Measurements from ENCODE around the gene TRAK2.

DNA sequence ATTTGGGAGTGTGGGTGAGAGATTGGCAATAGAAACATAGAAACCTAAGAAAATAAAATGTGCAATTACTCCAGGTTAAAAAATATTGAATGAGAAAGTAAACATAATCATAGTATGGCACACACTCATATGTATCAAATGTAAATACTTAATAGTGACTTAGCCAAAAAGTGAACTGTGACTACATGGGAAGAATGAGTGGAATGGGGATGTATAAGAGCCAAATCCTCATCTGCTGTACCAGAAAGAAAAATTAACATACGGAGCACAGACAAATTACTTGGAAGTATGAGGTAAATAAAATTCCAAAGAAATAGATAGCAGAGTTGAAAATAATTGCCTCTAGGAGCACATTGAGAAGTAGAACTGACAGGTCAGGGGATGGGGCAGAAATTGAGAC is 98.1 kb downstream of the TRAK2 start:
- no peak for TF ChIP-seq NEUROD1 (IDR thresholded peaks at IDR 0.05; ENCODE audit: borderline replicate concordance, low read depth, low read length, partially characterized antibody)
- TF ChIP-seq CEBPB (tag; IDR thresholded peaks at IDR 0.05): no peak
- no peak for TF ChIP-seq ZNF766 (CRISPR knock-in tag; conservative IDR thresholded peaks at IDR 0.05)
- no peak for TF ChIP-seq CHD4 (IDR thresholded peaks at IDR 0.05; ENCODE audit: insufficient read depth, insufficient replicate concordance, low read depth, low read length, poor library complexity, severe bottlenecking)
- no peak for TF ChIP-seq CHD2 (IDR thresholded peaks at IDR 0.05; ENCODE audit: low read depth, low read length)
- TF ChIP-seq GABPB1 (CRISPR knock-in tag; IDR thresholded peaks at IDR 0.05): no peak
- TF ChIP-seq, protein P1, sequence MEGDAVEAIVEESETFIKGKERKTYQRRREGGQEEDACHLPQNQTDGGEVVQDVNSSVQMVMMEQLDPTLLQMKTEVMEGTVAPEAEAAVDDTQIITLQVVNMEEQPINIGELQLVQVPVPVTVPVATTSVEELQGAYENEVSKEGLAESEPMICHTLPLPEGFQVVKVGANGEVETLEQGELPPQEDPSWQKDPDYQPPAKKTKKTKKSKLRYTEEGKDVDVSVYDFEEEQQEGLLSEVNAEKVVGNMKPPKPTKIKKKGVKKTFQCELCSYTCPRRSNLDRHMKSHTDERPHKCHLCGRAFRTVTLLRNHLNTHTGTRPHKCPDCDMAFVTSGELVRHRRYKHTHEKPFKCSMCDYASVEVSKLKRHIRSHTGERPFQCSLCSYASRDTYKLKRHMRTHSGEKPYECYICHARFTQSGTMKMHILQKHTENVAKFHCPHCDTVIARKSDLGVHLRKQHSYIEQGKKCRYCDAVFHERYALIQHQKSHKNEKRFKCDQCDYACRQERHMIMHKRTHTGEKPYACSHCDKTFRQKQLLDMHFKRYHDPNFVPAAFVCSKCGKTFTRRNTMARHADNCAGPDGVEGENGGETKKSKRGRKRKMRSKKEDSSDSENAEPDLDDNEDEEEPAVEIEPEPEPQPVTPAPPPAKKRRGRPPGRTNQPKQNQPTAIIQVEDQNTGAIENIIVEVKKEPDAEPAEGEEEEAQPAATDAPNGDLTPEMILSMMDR (IDR thresholded peaks at IDR 0.05 in 2 of 3, conservative IDR thresholded peaks at IDR 0.05 in 1 of 3; ENCODE audit: insufficient read depth in 2 of 3, low read depth in 1 of 3, low read length in 3 of 3): no peak
- TF ChIP-seq YY1 (IDR thresholded peaks at IDR 0.05; ENCODE audit: borderline replicate concordance in 1 of 3, control insufficient read depth in 1 of 3, extremely low read depth in 1 of 3, insufficient read depth in 3 of 3, insufficient read length in 1 of 3, insufficient replicate concordance in 2 of 3, low read depth in 1 of 3, low read length in 2 of 3): no peak
- TF ChIP-seq FOXK1 (CRISPR knock-in tag; IDR thresholded peaks at IDR 0.05; ENCODE audit: borderline replicate concordance): no peak
- TF ChIP-seq, protein P2, sequence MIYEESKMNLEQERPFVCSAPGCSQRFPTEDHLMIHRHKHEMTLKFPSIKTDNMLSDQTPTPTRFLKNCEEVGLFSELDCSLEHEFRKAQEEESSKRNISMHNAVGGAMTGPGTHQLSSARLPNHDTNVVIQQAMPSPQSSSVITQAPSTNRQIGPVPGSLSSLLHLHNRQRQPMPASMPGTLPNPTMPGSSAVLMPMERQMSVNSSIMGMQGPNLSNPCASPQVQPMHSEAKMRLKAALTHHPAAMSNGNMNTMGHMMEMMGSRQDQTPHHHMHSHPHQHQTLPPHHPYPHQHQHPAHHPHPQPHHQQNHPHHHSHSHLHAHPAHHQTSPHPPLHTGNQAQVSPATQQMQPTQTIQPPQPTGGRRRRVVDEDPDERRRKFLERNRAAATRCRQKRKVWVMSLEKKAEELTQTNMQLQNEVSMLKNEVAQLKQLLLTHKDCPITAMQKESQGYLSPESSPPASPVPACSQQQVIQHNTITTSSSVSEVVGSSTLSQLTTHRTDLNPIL (CRISPR knock-in tag; IDR thresholded peaks at IDR 0.05): no peak
- TF ChIP-seq EZH2 (IDR thresholded peaks at IDR 0.05; ENCODE audit: borderline replicate concordance, low read depth, low read length): no peak
- TF ChIP-seq CC2D1A (IDR thresholded peaks at IDR 0.05): no peak
- no peak for TF ChIP-seq POLR2A (conservative IDR thresholded peaks at IDR 0.05)

Data from K562 (cell line).